Heart left ventricle (tissue), 16 donors: ENCODE data around the gene TLCD3B. TPM values are rescaled to one million over a fixed set of nuclear protein-coding genes. Genes with fewer than 3 reads are reported as not detected.

Experiments used
- ATAC-seq, 4 donors: fragments of 200-7000 bp; cut with Tn5 transposase; one replicate each; pipeline ENCODE4 v1.9.1; 2020 to 2022; ENCODE audit warnings: moderate library complexity in 4 of 4, mild to moderate bottlenecking in 3 of 4, moderate number of reproducible peaks in 1 of 4
- DNase-seq, 5 donors: peaks; one replicate each; pipeline ENCODE4 v3.0.0-alpha.2; 2020
- H3K27ac ChIP-seq, 12 donors: fragments of 200-600 bp; sonication (generic) in 4 of 12; one replicate each; pipeline versions ENCODE4 v1.5.0 to v1.8.0; 2016 to 2022; ENCODE audit warnings: mild to moderate bottlenecking in 2 of 12
- H3K27me3 ChIP-seq, 9 donors: fragments of 200-600 bp; sonication (generic) in 2 of 9; one replicate each; pipeline versions ENCODE4 v1.5.1 to v1.8.0; 2016 to 2022; ENCODE audit warnings: mild to moderate bottlenecking in 3 of 9
- H3K36me3 ChIP-seq, 9 donors: fragments of 200-600 bp; sonication (generic) in 2 of 9; one replicate each; pipeline versions ENCODE4 v1.5.0 to v1.8.0; 2018 to 2022; ENCODE audit warnings: mild to moderate bottlenecking in 2 of 9
- H3K4me1 ChIP-seq, 12 donors: fragments of 200-600 bp; sonication (generic) in 4 of 12; one replicate each; pipeline versions ENCODE4 v1.5.0 to v1.8.0; 2016 to 2022; ENCODE audit warnings: mild to moderate bottlenecking in 3 of 12
- H3K4me3 ChIP-seq, 12 donors: fragments of 200-600 bp; sonication (generic) in 4 of 12; one replicate each; pipeline versions ENCODE4 v1.5.0 to v1.8.0; 2017 to 2022; ENCODE audit warnings: mild to moderate bottlenecking in 9 of 12, moderate library complexity in 4 of 12
- H3K9me3 ChIP-seq, 12 donors: fragments of 200-600 bp; sonication (generic) in 4 of 12; one replicate each; pipeline versions ENCODE4 v1.5.0 to v1.8.0; 2016 to 2022; ENCODE audit warnings: mild to moderate bottlenecking in 1 of 12
- CTCF ChIP-seq, 12 donors: fragments of 200-600 bp; sonication (generic) in 4 of 12; IDR thresholded peaks; one replicate each; pipeline versions ENCODE4 v1.5.0 to v1.8.0; 2018 to 2022; ENCODE audit warnings: antibody characterized with exemption in 12 of 12, mild to moderate bottlenecking in 5 of 12
- POLR2A ChIP-seq, 2 donors: fragments of 450-650 bp; IDR thresholded peaks; one replicate each; pipeline ENCODE4 v1.6.1; 2017; ENCODE audit warnings: antibody characterized with exemption in 2 of 2, mild to moderate bottlenecking in 2 of 2, moderate library complexity in 2 of 2
- WGBS, 4 donors: extraction: QIAGEN DNeasy Blood & Tissue Kit in 2 of 4; methylation state at CpG; one replicate each; pipeline versions ENCODE4 v1.1.5 to v1.1.7; 2013 to 2018; 5-methylcytosine and 5-hydroxymethylcytosine counted together
- intact Hi-C, 10 donors: fragments of 100-400 bp; cut with DNase I; formaldehyde crosslinking; loops; one replicate each; pipeline versions ENCODE4 v1.11.1 to v1.14.2; 2022
- polyA plus RNA-seq, 2 donors: library from polyadenylated mRNA; stranded (reverse); fragments of 200-250 nt; gene quantifications; one replicate each; pipeline ENCODE4 v1.2.3, GENCODE V29; 2013
- total RNA-seq, 9 donors: library from RNA; depleted of rRNA in 2 of 9; stranded (reverse); fragments of >200 nt in 2 of 9; fragmentation: NEBNext Ultra II Directional in 3 of 9; extraction: Animal tissue kit (Norgen Biotek cat#: 25700) in 3 of 9; gene quantifications; one replicate each; pipeline versions ENCODE4 v1.1.0 to v1.2.4, GENCODE V29; 2016 to 2023
- donor health status: ischemic (EF 13 %, LVEDD 7.1; RV severe dilation, severe dysfunction).
- donor health status: healthy with polysubstance abuse.
- donor health status: DM: no; HTN: yes; CAD: no.
- donor health status: DM: no; HTN: no; CAD: no.
- donor health status: ischemic (EF 25% LVEDD 6.9; RV normal size, moderate dysfunction).
- donor health status: ischemic (EF 25% LVEDD 5.7; RV mildly dilated, moderate dysfunction).
- donor health status: healthy.
- donor health status: DM: yes; HTN: yes; CAD: no.
- donor health status: ischemic (EF 35%, LVEDD 5.7; RV mildly dilated, moderate dysfunction).
- donor health status: nonischemic (EF 11% LVEDD 7.7; RV severe dilation, severe dysfunction).
- donor health status: DM: yes; HTN: yes; CAD: no.
- donor health status: PGD.
- donor health status: ischemic (EF 29% LVEDD 5.4; RV normal size, mild dysfunction).
- donor health status: nonischemic (EF 23%, LVEDD 6.1; RV moderate dilation, normal function).

TLCD3B gene
- total and polyA plus RNA-seq, 11 donors, result not detected

- H3K4me3 ChIP-seq, result no peak overlapping the region
- no peak for TF ChIP-seq POLR2A (IDR thresholded peaks at IDR 0.05)
- peak in 4 of 12 donors; percentile 18 to 33 (median 27) for TF ChIP-seq CTCF (IDR thresholded peaks at IDR 0.05)
- H3K36me3 ChIP-seq, result no peaks in the 10 kb centered on the region
- no peaks in the 10 kb centered on the region for H3K27me3 ChIP-seq
- WGBS, 4 donors, result 43 to 50% (median 47%) methylated on average over 8 to 10 of the region's 10 CpGs
- no peaks in the 10 kb centered on the region for H3K9me3 ChIP-seq
- no peak for DNase-seq
- H3K27ac ChIP-seq, result no peak overlapping the region
- ATAC-seq, result peak in 1 of 4 donors; percentile 14
- peaks cover 0 to 27% (median 11%) of the 10 kb centered on the region in 12 donors for H3K4me1 ChIP-seq
- intact Hi-C loops, result loop anchor here in 1 of 10 donors (5.0 kb wide), 1 partner anchor 53 kb away; no protein-coding TSS in a partner anchor
These were observed 24.0 kb upstream of the TLCD3B start for GRCh38 chr16:30054959-30055553.

- Histone ChIP-seq H3K36me3 (no peaks in the 10 kb centered on the region), H3K4me1 (peaks cover 0 to 27% (median 11%) of the 10 kb centered on the region in 12 donors), H3K27me3 (no peaks in the 10 kb centered on the region), H3K4me3 (no peak overlapping the region), H3K9me3 (no peaks in the 10 kb centered on the region), H3K27ac (no peak overlapping the region)
- no peak for TF ChIP-seq CTCF (IDR thresholded peaks at IDR 0.05)
- no peak for TF ChIP-seq POLR2A (IDR thresholded peaks at IDR 0.05)
- intact Hi-C loops, result loop anchor here in 1 of 10 donors (5.0 kb wide), 1 partner anchor 52 kb away; no protein-coding TSS in a partner anchor
- WGBS, 4 donors, result 84% methylated on average over 8 of the region's 8 CpGs
- ATAC-seq, result no peak
- no peak for DNase-seq
These were observed 23.4 kb upstream of the TLCD3B start for GRCh38 chr16:30054451-30054850.

GRCh38 chr16:30053376-30054015 is 22.4 kb upstream of the TLCD3B start:
- Histone ChIP-seq H3K4me3 (peak overlapping the region; percentile 40 to 91 (median 76)), H3K27ac (peak overlapping the region in 6 of 12 donors; percentile 1 to 64 (median 42)), H3K4me1 (peaks cover 0 to 27% (median 11%) of the 10 kb centered on the region in 12 donors), H3K27me3 (no peaks in the 10 kb centered on the region), H3K36me3 (no peaks in the 10 kb centered on the region), H3K9me3 (no peaks in the 10 kb centered on the region)
- intact Hi-C loops, result loop anchor here in 1 of 10 donors (5.0 kb wide), 1 partner anchor 51 kb away; no protein-coding TSS in a partner anchor
- DNase-seq, result no peak
- 2 to 6% (median 5%) methylated on average over 16 to 19 of the region's 19 CpGs for WGBS, 4 donors
- TF ChIP-seq CTCF (IDR thresholded peaks at IDR 0.05) (no peak), POLR2A (IDR thresholded peaks at IDR 0.05) (no peak)
- ATAC-seq, result peak in 3 of 4 donors; percentile 10 to 36 (median 17)

GRCh38 chr16:30052671-30053372 is 21.8 kb upstream of the TLCD3B start:
- Histone ChIP-seq H3K9me3 (no peaks in the 10 kb centered on the region), H3K27me3 (no peaks in the 10 kb centered on the region), H3K36me3 (no peaks in the 10 kb centered on the region), H3K4me1 (peaks cover 0 to 27% (median 11%) of the 10 kb centered on the region in 12 donors), H3K27ac (peak overlapping the region in 6 of 12 donors; percentile 1 to 64 (median 42)), H3K4me3 (peak overlapping the region; percentile 40 to 91 (median 76))
- intact Hi-C loops, result loop anchor here in 1 of 10 donors (5.0 kb wide), 1 partner anchor 51 kb away; no protein-coding TSS in a partner anchor
- 4 to 5% (median 4%) methylated on average over 50 to 58 of the region's 58 CpGs for WGBS, 4 donors
- TF ChIP-seq CTCF (IDR thresholded peaks at IDR 0.05), result no peak
- TF ChIP-seq POLR2A (IDR thresholded peaks at IDR 0.05), result no peak
- DNase-seq, result peak; percentile 94 to 97 (median 95)
- peak; percentile 90 to 98 (median 93) for ATAC-seq
